NB4 (cell line): Measurements from ENCODE around the gene MMADHC.

Source experiments
- DNase-seq: peaks from one replicate; pipeline ENCODE4 v3.0.0; 2010; ENCODE audit warnings: low read depth
- H3K4me3 ChIP-seq: one replicate; pipeline ENCODE4 v1.5.1; 2011; ENCODE audit warnings: mild to moderate bottlenecking, low read depth, low read length, moderate library complexity
- CTCF ChIP-seq: IDR thresholded peaks from one replicate; pipeline ENCODE4 v1.5.1; 2012; ENCODE audit warnings: low read depth, low read length
- MAX ChIP-seq: IDR thresholded peaks from 2 replicates; pipeline ENCODE4 v1.6.1; 2011; ENCODE audit warnings: low read depth, low read length
- MYC ChIP-seq: IDR thresholded peaks from 2 replicates; pipeline ENCODE4 v1.6.1; 2011; ENCODE audit warnings: low read depth, low read length
- POLR2A ChIP-seq: IDR thresholded peaks from 2 replicates; pipeline ENCODE4 v1.6.1; 2011; ENCODE audit warnings: mild to moderate bottlenecking; ENCODE audit not compliant: insufficient read length; ENCODE audit errors: extremely low read depth

MMADHC gene

GRCh38 chr2:149586063-149586462 is 1.5 kb downstream of the MMADHC start:
- no peak for TF ChIP-seq CTCF
- no peak for TF ChIP-seq MAX
- no peak for TF ChIP-seq MYC
- no peak for TF ChIP-seq POLR2A

GRCh38 chr2:149585166-149585885 is 2.2 kb downstream of the MMADHC start:
- TF ChIP-seq CTCF (no peak), MAX (no peak), MYC (no peak), POLR2A (no peak)
- no peak for DNase-seq
- peak overlapping the region; percentile 98 for H3K4me3 ChIP-seq

More at GRCh38 chr2:149586063-149586462, 1.5 kb downstream of the MMADHC start:
- DNase-seq, result no peak
- H3K4me3 ChIP-seq, result peak overlapping the region; percentile 98

- no peak for DNase-seq
- no peak overlapping the region for H3K4me3 ChIP-seq
- no peak for TF ChIP-seq MAX
- TF ChIP-seq POLR2A, result no peak
- no peak for TF ChIP-seq CTCF
- no peak for TF ChIP-seq MYC
These were observed 7.3 kb downstream of the MMADHC start for GRCh38 chr2:149579972-149580882.

- no peak for DNase-seq
- H3K4me3 ChIP-seq, result no peak overlapping the region
- TF ChIP-seq POLR2A, result no peak
- TF ChIP-seq CTCF, result no peak
These were observed 10.3 kb downstream of the MMADHC start for GRCh38 chr2:149577269-149577668.

- no peak for DNase-seq
- TF ChIP-seq MAX (no peak), CTCF (no peak), MYC (no peak), POLR2A (no peak)
- no peak overlapping the region for H3K4me3 ChIP-seq
These were observed 11.8 kb downstream of the MMADHC start for GRCh38 chr2:149575752-149576151.
